Eye (tissue), 1 donor: ENCODE measurements around the gene SH3BP4.
A peak's percentile ranks its signal among the peaks of the same experiment; 100 is the strongest.
"Not testable (repeated sequence)": the region's sequence is repeated elsewhere in the genome, so short reads cannot be mapped to it uniquely, and the experiment has no call there.

Experiments used
- DNase-seq: peaks from one replicate; pipeline ENCODE4 v3.0.0-alpha.2; 2015

SH3BP4 gene

GRCh38 chr2:235001237-235002133 lies 49.7 kb downstream of the SH3BP4 start:
- no peak for DNase-seq

- no peak for DNase-seq
Measured at GRCh38 chr2:235002198-235003095, 50.6 kb downstream of the SH3BP4 start.

GRCh38 chr2:235003096-235003775 lies 51.4 kb downstream of the SH3BP4 start:
- DNase-seq, result no peak

GRCh38 chr2:235004329-235004903 lies 52.6 kb downstream of the SH3BP4 start:
- DNase-seq, result no peak

GRCh38 chr2:235005023-235005422 lies 53.2 kb downstream of the SH3BP4 start:
- no peak for DNase-seq

- DNase-seq, result peak; percentile 87
Measured at GRCh38 chr2:235005603-235006259, 53.9 kb downstream of the SH3BP4 start.

GRCh38 chr2:235006461-235006860 lies 54.6 kb downstream of the SH3BP4 start:
- DNase-seq, result no peak

- DNase-seq, result no peak
Measured at GRCh38 chr2:235006986-235007385, 55.2 kb downstream of the SH3BP4 start.

GRCh38 chr2:235007664-235008457 lies 56.0 kb downstream of the SH3BP4 start:
- no peak for DNase-seq

GRCh38 chr2:235008584-235009044 lies 56.8 kb downstream of the SH3BP4 start:
- peak; percentile 33 for DNase-seq

GRCh38 chr2:235009081-235009480 lies 57.3 kb downstream of the SH3BP4 start:
- DNase-seq, result no peak

- DNase-seq, result no peak
Measured at GRCh38 chr2:235010117-235010714, 58.4 kb downstream of the SH3BP4 start.

- DNase-seq, result peak; percentile 92
Measured at GRCh38 chr2:235011607-235011928, 59.8 kb downstream of the SH3BP4 start.

GRCh38 chr2:235011929-235012631 lies 60.3 kb downstream of the SH3BP4 start:
- no peak for DNase-seq

- no peak for DNase-seq
Measured at GRCh38 chr2:235017441-235017840, 65.6 kb downstream of the SH3BP4 start.

- no peak for DNase-seq
Measured at GRCh38 chr2:235018838-235019237, 67.0 kb downstream of the SH3BP4 start.

GRCh38 chr2:235020141-235020540 lies 68.3 kb downstream of the SH3BP4 start:
- DNase-seq, result not testable (repeated sequence)

GRCh38 chr2:235021752-235022151 lies 69.9 kb downstream of the SH3BP4 start:
- no peak for DNase-seq

- peak; percentile 39 for DNase-seq
Measured at GRCh38 chr2:235024191-235024860, 72.5 kb downstream of the SH3BP4 start.
